H9 (cell line): ENCODE data around the gene PYGL. TPM values are rescaled to one million over a fixed set of nuclear protein-coding genes. Genes with fewer than 3 reads are reported as not detected.

ENCODE experiments used
- DNase-seq: peaks from one replicate; pipeline ENCODE4 v3.0.0-alpha.2; 2017
- H2AFZ ChIP-seq: one replicate; pipeline ENCODE4 v1.6.1; 2013; ENCODE audit warnings: mild to moderate bottlenecking, low read length, control low read depth, moderate library complexity
- H2AK5ac ChIP-seq: 2 replicates; pipeline ENCODE4 v1.6.1; 2013; ENCODE audit warnings: low read length, control low read depth, mixed read lengths; ENCODE audit not compliant: insufficient read length
- H2BK120ac ChIP-seq: one replicate; pipeline ENCODE4 v1.6.1; 2013; ENCODE audit warnings: low read depth, mild to moderate bottlenecking, low read length, control low read depth, inconsistent platforms; ENCODE audit not compliant: poor library complexity, severe bottlenecking
- H2BK12ac ChIP-seq: 2 replicates; pipeline ENCODE4 v1.6.1; 2013; ENCODE audit warnings: low read length, control low read depth, mixed read lengths, low read depth; ENCODE audit not compliant: insufficient read length
- H2BK15ac ChIP-seq: 2 replicates; pipeline ENCODE4 v1.6.1; 2013; ENCODE audit warnings: low read depth, low read length, control low read depth
- H2BK20ac ChIP-seq: one replicate; pipeline ENCODE4 v1.6.1; 2013; ENCODE audit warnings: low read depth, mild to moderate bottlenecking, low read length, control low read depth, inconsistent platforms; ENCODE audit not compliant: poor library complexity, severe bottlenecking
- H2BK5ac ChIP-seq: 2 replicates; pipeline ENCODE4 v1.6.1; 2013; ENCODE audit warnings: low read length, control low read depth, mixed read lengths; ENCODE audit not compliant: insufficient read length
- H3K14ac ChIP-seq: 2 replicates; pipeline ENCODE4 v1.6.1; 2013; ENCODE audit warnings: low read length, control low read depth; ENCODE audit not compliant: insufficient read depth
- H3K18ac ChIP-seq: 2 replicates; pipeline ENCODE4 v1.6.1; 2013; ENCODE audit warnings: low read depth, mild to moderate bottlenecking, mixed read lengths, low read length, control low read depth; ENCODE audit not compliant: insufficient read length
- H3K23ac ChIP-seq: 2 replicates; pipeline ENCODE4 v1.6.1; 2013; ENCODE audit warnings: low read length, control low read depth, mixed read lengths, low read depth; ENCODE audit not compliant: insufficient read length
- H3K23me2 ChIP-seq: 2 replicates; pipeline ENCODE4 v1.6.1; 2013; ENCODE audit warnings: low read depth, mild to moderate bottlenecking, mixed read lengths, low read length, control low read depth; ENCODE audit not compliant: insufficient read length, poor library complexity, severe bottlenecking
- H3K27ac ChIP-seq: 2 replicates; pipeline ENCODE4 v1.5.1; 2013; ENCODE audit warnings: low read length, control low read depth, mixed read lengths, low read depth; ENCODE audit not compliant: insufficient read length
- H3K27me3 ChIP-seq: 2 replicates; pipeline ENCODE4 v1.6.1; 2013; ENCODE audit warnings: low read length, control low read depth, inconsistent platforms; ENCODE audit not compliant: insufficient read depth
- H3K4ac ChIP-seq: 2 replicates; pipeline ENCODE4 v1.6.1; 2013; ENCODE audit warnings: low read depth, mild to moderate bottlenecking, control low read depth, inconsistent platforms, low read length, moderate library complexity
- H3K4me1 ChIP-seq: 2 replicates; pipeline ENCODE4 v1.6.1; 2013; ENCODE audit warnings: low read length, control low read depth, inconsistent platforms; ENCODE audit not compliant: insufficient read depth
- H3K4me2 ChIP-seq: 2 replicates; pipeline ENCODE4 v1.6.1; 2013; ENCODE audit warnings: low read length, control low read depth, mixed read lengths; ENCODE audit not compliant: insufficient read length, insufficient read depth
- H3K56ac ChIP-seq: 2 replicates; pipeline ENCODE4 v1.6.1; 2013; ENCODE audit warnings: low read depth, mild to moderate bottlenecking, mixed read lengths, low read length, control low read depth; ENCODE audit not compliant: insufficient read length
- H3K79me1 ChIP-seq: 2 replicates; pipeline ENCODE4 v1.6.1; 2013; ENCODE audit warnings: low read depth, mild to moderate bottlenecking, moderate library complexity, low read length, control low read depth, inconsistent platforms; ENCODE audit not compliant: insufficient read depth, poor library complexity, severe bottlenecking
- H3K79me2 ChIP-seq: 2 replicates; pipeline ENCODE4 v1.6.1; 2013; ENCODE audit warnings: low read length, control low read depth, inconsistent platforms; ENCODE audit not compliant: insufficient read depth
- H3K9ac ChIP-seq: 2 replicates; pipeline ENCODE4 v1.6.1; 2013; ENCODE audit warnings: low read length, control low read depth, mixed read lengths; ENCODE audit not compliant: insufficient read length; ENCODE audit errors: extremely low read depth
- H3K9me3 ChIP-seq: one replicate; pipeline ENCODE4 v1.6.1; 2013; ENCODE audit warnings: low read depth, low read length, inconsistent platforms; ENCODE audit not compliant: control insufficient read depth
- H3T11ph ChIP-seq: one replicate; pipeline ENCODE4 v1.6.1; 2013; ENCODE audit warnings: mild to moderate bottlenecking, low read length, control low read depth, inconsistent platforms
- H4K20me1 ChIP-seq: one replicate; pipeline ENCODE4 v1.6.1; 2013; ENCODE audit not compliant: control insufficient read depth, insufficient read length, insufficient read depth
- H4K5ac ChIP-seq: 2 replicates; pipeline ENCODE4 v1.6.1; 2013; ENCODE audit warnings: low read depth, mild to moderate bottlenecking, mixed read lengths, low read length, control low read depth; ENCODE audit not compliant: insufficient read length
- H4K8ac ChIP-seq: replicated peaks from 2 replicates; pipeline ENCODE4 v1.6.1; 2013; ENCODE audit warnings: low read length, control low read depth, mixed read lengths, low read depth; ENCODE audit not compliant: insufficient read length
- H4K91ac ChIP-seq: 2 replicates; pipeline ENCODE4 v1.6.1; 2013; ENCODE audit warnings: low read depth, mild to moderate bottlenecking, moderate library complexity, mixed read lengths, low read length, control low read depth; ENCODE audit not compliant: insufficient read length
- H3K27ac Mint-ChIP-seq, 3 experiments: 2 replicates in 2 of 3; 3 replicates in 1 of 3; pipeline ENCODE4 v1.8.0; 2020 to 2021; ENCODE audit warnings: mixed read lengths in 3 of 3, mild to moderate bottlenecking in 1 of 3, moderate library complexity in 1 of 3
- H3K27me3 Mint-ChIP-seq: 2 replicates; pipeline ENCODE4 v1.8.0; 2021; ENCODE audit warnings: low read depth, mild to moderate bottlenecking, moderate library complexity, mixed read lengths
- H3K36me3 Mint-ChIP-seq, 3 experiments: 2 replicates in 2 of 3; 3 replicates in 1 of 3; pipeline ENCODE4 v1.8.0; 2020 to 2021; ENCODE audit warnings: low read depth in 3 of 3, mixed read lengths in 3 of 3; ENCODE audit not compliant: insufficient read depth in 1 of 3
- H3K4me1 Mint-ChIP-seq, 2 experiments: 2 replicates each; pipeline ENCODE4 v1.8.0; 2020; ENCODE audit warnings: mixed read lengths in 2 of 2
- H3K4me3 Mint-ChIP-seq, 2 experiments: 2 replicates in 1 of 2; 3 replicates in 1 of 2; pipeline ENCODE4 v1.8.0; 2020 to 2021; ENCODE audit warnings: mild to moderate bottlenecking in 2 of 2, mixed read lengths in 2 of 2, moderate library complexity in 1 of 2
- H3K9me3 Mint-ChIP-seq, 2 experiments: 2 replicates in 1 of 2; 3 replicates in 1 of 2; pipeline ENCODE4 v1.8.0; 2020; ENCODE audit warnings: mild to moderate bottlenecking in 2 of 2, mixed read lengths in 2 of 2, moderate library complexity in 1 of 2
- WGBS: extraction: QIAGEN DNeasy Blood & Tissue Kit; methylation state at CpG from one replicate; pipeline ENCODE4 v1.1.7; 2013; ENCODE audit warnings: missing lambda C conversion rate, low lambda C conversion rate, mixed read lengths; ENCODE audit not compliant: insufficient read length; ENCODE audit errors: extremely low coverage; 5-methylcytosine and 5-hydroxymethylcytosine counted together
- total RNA-seq: library from RNA; stranded (reverse); gene quantifications from 2 replicates; pipeline ENCODE4 v1.2.1, GENCODE V29; 2021
- TF ChIP-seq, protein P1 (sequence below): fragments of 200-600 bp; sonication (generic); conservative IDR thresholded peaks from 3 replicates; pipeline ENCODE4 v1.8.0; 2021; ENCODE audit warnings: antibody characterized with exemption, mild to moderate bottlenecking

Gene PYGL
- total RNA-seq, 1 experiment from 2014 or later = 53.8 TPM

DNA sequence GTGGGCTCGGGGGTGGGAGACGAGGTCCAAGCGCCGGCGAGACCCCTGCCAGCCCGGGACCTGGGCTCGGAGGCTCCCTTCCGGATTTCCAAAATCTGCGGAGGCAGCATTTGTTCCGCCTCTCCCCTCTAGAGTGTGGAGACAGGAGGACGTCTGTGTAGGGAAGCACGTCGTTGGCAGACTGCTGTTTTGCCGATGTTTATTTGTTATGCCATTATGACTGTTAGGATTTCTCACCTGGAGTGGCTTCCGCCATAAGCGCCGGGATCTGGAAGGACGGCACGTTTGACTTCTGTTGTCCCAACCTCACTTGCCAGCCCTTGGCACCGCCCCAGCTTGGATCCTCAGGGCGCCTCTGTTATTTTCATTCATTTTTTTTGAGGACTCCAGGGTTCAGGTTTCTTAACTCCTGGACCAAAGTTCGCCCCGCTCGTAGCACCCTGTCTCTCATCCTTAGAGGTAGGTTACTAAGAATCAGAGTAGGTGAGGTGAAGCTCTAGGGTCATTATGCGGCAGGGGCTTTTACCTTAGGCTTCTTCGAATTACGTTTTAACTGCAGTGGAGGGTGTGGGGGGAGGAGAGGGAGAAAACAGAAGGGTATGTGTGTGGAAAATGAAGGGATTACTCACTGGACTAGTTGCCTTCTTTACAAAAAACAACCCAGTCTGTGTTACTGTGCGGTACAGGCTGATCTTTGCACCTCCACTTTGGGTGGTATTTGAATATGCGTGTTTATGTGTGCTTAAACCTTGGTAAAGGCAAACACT is 547 bp upstream of the PYGL start:
- WGBS = no CpG with 5 or more reads among the region's 29 CpGs
- H3K27ac ChIP-seq = no peak overlapping the region

More for the DNA sequence above, 547 bp upstream of the PYGL start:
- Histone ChIP-seq H3K27me3 (no peaks in the 10 kb centered on the region), H2BK12ac (no peak overlapping the region), H2BK15ac (no peak overlapping the region), H3K14ac (0 out of 2 replicates have a peak overlapping the region, but pooled peaks have one; percentile 14), H3K18ac (no peak overlapping the region), H3T11ph (no peak overlapping the region), H4K91ac (no peak overlapping the region), H3K9ac (peak overlapping the region; percentile 0), H4K20me1 (no peaks in the 10 kb centered on the region), H3K79me2 (no peaks in the 10 kb centered on the region), H3K79me1 (no peaks in the 10 kb centered on the region), H2AFZ (peak overlapping the region; percentile 17), H3K9me3 (no peaks in the 10 kb centered on the region), H3K4ac (no peak overlapping the region), H2BK120ac (no peak overlapping the region), H3K23me2 (peaks cover 16% of the 10 kb centered on the region), H3K23ac (no peak overlapping the region), H4K8ac (no peak overlapping the region), H2AK5ac (no peak overlapping the region), H2BK5ac (no peak overlapping the region), H2BK20ac (no peak overlapping the region), H3K56ac (no peak overlapping the region), H4K5ac (no peak overlapping the region), H3K4me1 (no peaks in the 10 kb centered on the region), H3K4me2 (peak overlapping the region; percentile 63)
- Mint-ChIP-seq H3K4me1 (peaks cover 8 to 12% of the 10 kb centered on the region in 2 experiments), H3K27me3 (peaks cover 9% of the 10 kb centered on the region), H3K4me3 (peak overlapping the region; percentile 85 to 93), H3K9me3 (peaks cover 3 to 5% of the 10 kb centered on the region in 2 experiments; a peak in 3 of 5 replicates), H3K36me3 (peaks cover 2 to 10% (median 7%) of the 10 kb centered on the region in 3 experiments; a peak in 5 of 7 replicates), H3K27ac (no peak overlapping the region)
- no peak for DNase-seq
- TF ChIP-seq, protein P1, sequence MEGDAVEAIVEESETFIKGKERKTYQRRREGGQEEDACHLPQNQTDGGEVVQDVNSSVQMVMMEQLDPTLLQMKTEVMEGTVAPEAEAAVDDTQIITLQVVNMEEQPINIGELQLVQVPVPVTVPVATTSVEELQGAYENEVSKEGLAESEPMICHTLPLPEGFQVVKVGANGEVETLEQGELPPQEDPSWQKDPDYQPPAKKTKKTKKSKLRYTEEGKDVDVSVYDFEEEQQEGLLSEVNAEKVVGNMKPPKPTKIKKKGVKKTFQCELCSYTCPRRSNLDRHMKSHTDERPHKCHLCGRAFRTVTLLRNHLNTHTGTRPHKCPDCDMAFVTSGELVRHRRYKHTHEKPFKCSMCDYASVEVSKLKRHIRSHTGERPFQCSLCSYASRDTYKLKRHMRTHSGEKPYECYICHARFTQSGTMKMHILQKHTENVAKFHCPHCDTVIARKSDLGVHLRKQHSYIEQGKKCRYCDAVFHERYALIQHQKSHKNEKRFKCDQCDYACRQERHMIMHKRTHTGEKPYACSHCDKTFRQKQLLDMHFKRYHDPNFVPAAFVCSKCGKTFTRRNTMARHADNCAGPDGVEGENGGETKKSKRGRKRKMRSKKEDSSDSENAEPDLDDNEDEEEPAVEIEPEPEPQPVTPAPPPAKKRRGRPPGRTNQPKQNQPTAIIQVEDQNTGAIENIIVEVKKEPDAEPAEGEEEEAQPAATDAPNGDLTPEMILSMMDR = no peak
